HepG2 (cell line): ENCODE data around the gene CNKSR3. TPM values are rescaled to one million over a fixed set of nuclear protein-coding genes. Genes with fewer than 3 reads are reported as not detected.
A peak's percentile ranks its signal among the peaks of the same experiment; 100 is the strongest.

Source experiments
- DPF2 ChIP-seq: sonication (generic); formaldehyde crosslinking; IDR thresholded peaks from 2 replicates; pipeline ENCODE4 v1.4.0; 2020; ENCODE audit warnings: mild to moderate bottlenecking, low read depth, missing genetic modification reagents, borderline replicate concordance
- FOXK2 ChIP-seq: fragments of 450-650 bp; IDR thresholded peaks from 2 replicates; pipeline ENCODE4 v1.6.1; 2016
- PBX3 ChIP-seq: sonication (generic); formaldehyde crosslinking; IDR thresholded peaks from 2 replicates; pipeline ENCODE4 v1.8.1; 2023; ENCODE audit warnings: missing genetic modification reagents, inconsistent platforms, borderline replicate concordance
- PRDM4 ChIP-seq: sonication (generic); formaldehyde crosslinking; IDR thresholded peaks from 2 replicates; pipeline ENCODE4 v1.9.0; 2021; ENCODE audit warnings: missing genetic modification reagents, borderline replicate concordance
- RCOR2 ChIP-seq: IDR thresholded peaks from 2 replicates; pipeline ENCODE4 v1.6.1; 2016; ENCODE audit warnings: missing biosample characterization, missing genetic modification reagents
- REPIN1 ChIP-seq: sonication (generic); formaldehyde crosslinking; IDR thresholded peaks from 2 replicates; pipeline ENCODE4 v1.8.0; 2022; ENCODE audit warnings: missing genetic modification reagents, low read depth, mild to moderate bottlenecking, borderline replicate concordance
- RFX5 ChIP-seq: IDR thresholded peaks from 2 replicates; pipeline ENCODE4 v1.6.1; 2011; ENCODE audit warnings: low read depth, low read length, improper control_type of control experiment
- SYNCRIP ChIP-seq: fragments of 200-400 bp; formaldehyde crosslinking; IDR thresholded peaks from 2 replicates; pipeline ENCODE4 v1.6.1; 2018; ENCODE audit warnings: mild to moderate bottlenecking, low read depth, low read length; ENCODE audit not compliant: insufficient read depth
- ZBTB3 ChIP-seq: sonication (generic); formaldehyde crosslinking; IDR thresholded peaks from 2 replicates; pipeline ENCODE4 v1.4.0; 2020; ENCODE audit warnings: low read depth, mild to moderate bottlenecking, moderate library complexity, missing genetic modification reagents, borderline replicate concordance
- ZHX1 ChIP-seq: sonication (generic); formaldehyde crosslinking; IDR thresholded peaks from 2 replicates; pipeline ENCODE4 v1.8.1; 2022; ENCODE audit warnings: low read depth, mild to moderate bottlenecking, missing genetic modification reagents
- ZMYM2 ChIP-seq: sonication (generic); formaldehyde crosslinking; IDR thresholded peaks from 2 replicates; pipeline ENCODE4 v1.8.0; 2022; ENCODE audit warnings: mild to moderate bottlenecking, missing genetic modification reagents
- ZNF160 ChIP-seq: sonication (generic); formaldehyde crosslinking; IDR thresholded peaks from 2 replicates; pipeline ENCODE4 v1.8.0; 2022; ENCODE audit warnings: mild to moderate bottlenecking, inconsistent platforms, missing genetic modification reagents
- ZNF644 ChIP-seq: IDR thresholded peaks from 2 replicates; pipeline ENCODE4 v1.6.1; 2016; ENCODE audit warnings: low read depth
- polyA plus RNA-seq, 8 experiments: library from polyadenylated mRNA; depleted of rRNA in 3 of 8; stranded (reverse) in 7 of 8; unstranded in 1 of 8; fragments of >200 nt; fragmentation: Illumina TruSeq in 4 of 8; extraction: Trizol in 4 of 8; gene quantifications; 2 replicates each; pipeline versions ENCODE4 v1.2.1 to v1.2.3, GENCODE V29; 2011 to 2016; ENCODE audit warnings: low read depth in 4 of 8, missing spikeins in 1 of 8, mixed read lengths in 1 of 8; ENCODE audit not compliant: insufficient read depth in 1 of 8
- total RNA-seq, 5 experiments: library from RNA; depleted of rRNA; stranded (reverse); fragments of >200 nt; fragmentation: Illumina TruSeq; extraction: Trizol; gene quantifications; 2 replicates each; pipeline ENCODE4 v1.2.3, GENCODE V29; 2016; ENCODE audit warnings: low read depth in 1 of 5
- TF ChIP-seq, protein P1 (sequence below): sonication (generic); formaldehyde crosslinking; IDR thresholded peaks from 2 replicates; pipeline ENCODE4 v1.4.0; 2020; ENCODE audit warnings: mild to moderate bottlenecking, missing genetic modification reagents
- TF ChIP-seq, protein P2 (sequence below): sonication (generic); formaldehyde crosslinking; IDR thresholded peaks from 2 replicates; pipeline ENCODE4 v1.8.1; 2023; ENCODE audit warnings: missing genetic modification reagents, mild to moderate bottlenecking, borderline replicate concordance

Gene CNKSR3
- total and polyA plus RNA-seq, 2 of the 13 experiments (the other 11 are each of a cell fraction or from before 2014, with no cell fraction given), result 9.2 to 38.6 TPM

DNA sequence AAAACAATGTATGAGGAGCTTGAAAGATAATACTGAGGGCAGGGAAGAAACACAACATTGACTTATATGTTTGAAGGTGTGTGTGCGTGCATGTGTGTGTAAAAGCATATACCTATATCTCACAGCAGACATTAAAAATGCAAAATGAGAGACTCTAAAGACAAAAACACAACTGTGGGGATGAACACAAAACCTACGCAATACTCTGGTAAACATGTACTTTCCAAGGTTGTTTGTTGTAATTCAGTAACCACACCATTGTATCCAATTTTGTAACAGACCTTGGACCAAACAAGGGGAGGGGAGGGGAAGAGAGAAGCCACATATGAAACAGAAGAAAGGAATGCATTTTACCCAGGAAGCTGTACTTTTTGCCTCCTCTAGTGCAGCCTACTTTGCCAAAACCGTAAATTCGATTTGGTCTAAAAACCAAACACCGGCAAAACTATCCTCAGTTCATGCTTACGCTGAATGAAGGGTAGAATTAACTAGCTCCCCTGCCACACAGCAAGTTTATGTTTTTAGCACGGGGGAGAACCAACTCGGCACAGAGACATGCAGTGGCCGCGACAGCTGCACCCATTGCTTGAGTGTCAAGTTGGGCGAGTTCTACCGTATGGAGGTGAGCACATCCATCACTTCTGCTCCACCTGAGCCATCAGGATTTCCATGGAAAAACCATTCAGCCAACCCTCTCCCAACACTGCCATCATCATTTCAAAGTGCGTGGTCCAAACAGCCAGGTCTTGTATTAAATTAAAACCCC is 50.0 kb downstream of the CNKSR3 start (continued):
- no peak for TF ChIP-seq SYNCRIP
- TF ChIP-seq PRDM4, result no peak
- TF ChIP-seq REPIN1 (CRISPR knock-in tag), result peak; percentile 43; the same call in 1 of the 2 replicates
- peak; percentile 63; the same call in 1 of the 2 replicates for TF ChIP-seq ZHX1 (CRISPR knock-in tag)
- TF ChIP-seq PBX3, result no peak
- TF ChIP-seq RFX5, result no peak
- peak; percentile 14; the same call in 1 of the 2 replicates for TF ChIP-seq ZMYM2
- TF ChIP-seq DPF2 (CRISPR knock-in tag), result peak; percentile 91
- TF ChIP-seq ZBTB3 (CRISPR knock-in tag), result peak; percentile 54; the same call in 1 of the 2 replicates
- TF ChIP-seq RCOR2 (CRISPR knock-in tag), result peak; percentile 53; the same call in 1 of the 2 replicates
- TF ChIP-seq, protein P1, sequence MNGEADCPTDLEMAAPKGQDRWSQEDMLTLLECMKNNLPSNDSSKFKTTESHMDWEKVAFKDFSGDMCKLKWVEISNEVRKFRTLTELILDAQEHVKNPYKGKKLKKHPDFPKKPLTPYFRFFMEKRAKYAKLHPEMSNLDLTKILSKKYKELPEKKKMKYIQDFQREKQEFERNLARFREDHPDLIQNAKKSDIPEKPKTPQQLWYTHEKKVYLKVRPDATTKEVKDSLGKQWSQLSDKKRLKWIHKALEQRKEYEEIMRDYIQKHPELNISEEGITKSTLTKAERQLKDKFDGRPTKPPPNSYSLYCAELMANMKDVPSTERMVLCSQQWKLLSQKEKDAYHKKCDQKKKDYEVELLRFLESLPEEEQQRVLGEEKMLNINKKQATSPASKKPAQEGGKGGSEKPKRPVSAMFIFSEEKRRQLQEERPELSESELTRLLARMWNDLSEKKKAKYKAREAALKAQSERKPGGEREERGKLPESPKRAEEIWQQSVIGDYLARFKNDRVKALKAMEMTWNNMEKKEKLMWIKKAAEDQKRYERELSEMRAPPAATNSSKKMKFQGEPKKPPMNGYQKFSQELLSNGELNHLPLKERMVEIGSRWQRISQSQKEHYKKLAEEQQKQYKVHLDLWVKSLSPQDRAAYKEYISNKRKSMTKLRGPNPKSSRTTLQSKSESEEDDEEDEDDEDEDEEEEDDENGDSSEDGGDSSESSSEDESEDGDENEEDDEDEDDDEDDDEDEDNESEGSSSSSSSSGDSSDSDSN (CRISPR knock-in tag), result no peak
- TF ChIP-seq, protein P2, sequence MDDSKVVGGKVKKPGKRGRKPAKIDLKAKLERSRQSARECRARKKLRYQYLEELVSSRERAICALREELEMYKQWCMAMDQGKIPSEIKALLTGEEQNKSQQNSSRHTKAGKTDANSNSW, result no peak
- peak; percentile 51 for TF ChIP-seq ZNF644
- TF ChIP-seq FOXK2, result peak; percentile 93
- 0 out of 2 replicates have a peak, but pooled peaks have one; percentile 7 for TF ChIP-seq ZNF160 (CRISPR knock-in tag)
